Stimulated activated effector memory CD8-positive, alpha-beta T cell treated with anti-CD3 and anti-CD28 coated beads, Interleukin-12 subunit alpha, Interleukin-12 subunit beta, amount 100 ng/mL, for 72 hours (primary cell): ENCODE measurements around the gene BIRC6.
A peak's percentile ranks its signal among the peaks of the same experiment; 100 is the strongest.
"Not testable (repeated sequence)": the region's sequence is repeated elsewhere in the genome, so short reads cannot be mapped to it uniquely, and the experiment has no call there.

Source experiments
- ATAC-seq: fragments of 150-1000 bp; cut with Tn5 transposase; 2 replicates; pipeline ENCODE4 v1.10.0; 2021
- DNase-seq, 2 donors: peaks; one replicate each; pipeline ENCODE4 v3.0.0; 2021 to 2022; ENCODE audit warnings: low spot score in 2 of 2
- H3K27ac Mint-ChIP-seq: one replicate; pipeline ENCODE4 v1.8.0; 2022; ENCODE audit warnings: mild to moderate bottlenecking, mixed read lengths
- H3K36me3 Mint-ChIP-seq: one replicate; pipeline ENCODE4 v1.8.0; 2022; ENCODE audit warnings: mild to moderate bottlenecking, mixed read lengths
- H3K4me1 Mint-ChIP-seq: one replicate; pipeline ENCODE4 v1.8.0; 2022; ENCODE audit warnings: mixed read lengths
- H3K4me3 Mint-ChIP-seq: one replicate; pipeline ENCODE4 v1.8.0; 2022; ENCODE audit warnings: mild to moderate bottlenecking, mixed read lengths
- H3K9me3 Mint-ChIP-seq: one replicate; pipeline ENCODE4 v1.8.0; 2022; ENCODE audit warnings: mixed read lengths

BIRC6 gene

DNA sequence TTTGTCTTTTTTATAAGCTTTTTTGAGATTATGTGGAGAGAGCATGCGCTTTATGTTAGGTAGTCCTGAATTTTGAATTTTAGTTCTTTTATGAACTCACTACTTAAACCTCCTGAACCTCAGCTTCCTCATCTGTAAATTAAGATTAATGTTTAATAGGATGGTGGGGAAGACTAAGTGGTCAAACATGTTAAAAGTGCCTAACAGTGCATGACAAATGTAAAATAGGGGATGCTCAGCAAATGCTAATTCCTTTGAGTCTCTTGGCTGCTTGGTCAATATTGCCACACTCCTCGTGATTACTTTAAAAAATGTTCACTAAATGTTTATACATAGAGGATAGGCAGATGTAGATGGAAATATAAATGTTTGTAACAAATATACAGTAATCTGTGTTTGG is 6.8 kb downstream of the BIRC6 start:
- Mint-ChIP-seq H3K9me3 (no peaks in the 10 kb centered on the region), H3K36me3 (peaks cover 67% of the 10 kb centered on the region), H3K4me1 (peaks cover 72% of the 10 kb centered on the region), H3K4me3 (no peak overlapping the region), H3K27ac (peak overlapping the region; percentile 17)
- no peak for ATAC-seq
- no peak for DNase-seq

DNA sequence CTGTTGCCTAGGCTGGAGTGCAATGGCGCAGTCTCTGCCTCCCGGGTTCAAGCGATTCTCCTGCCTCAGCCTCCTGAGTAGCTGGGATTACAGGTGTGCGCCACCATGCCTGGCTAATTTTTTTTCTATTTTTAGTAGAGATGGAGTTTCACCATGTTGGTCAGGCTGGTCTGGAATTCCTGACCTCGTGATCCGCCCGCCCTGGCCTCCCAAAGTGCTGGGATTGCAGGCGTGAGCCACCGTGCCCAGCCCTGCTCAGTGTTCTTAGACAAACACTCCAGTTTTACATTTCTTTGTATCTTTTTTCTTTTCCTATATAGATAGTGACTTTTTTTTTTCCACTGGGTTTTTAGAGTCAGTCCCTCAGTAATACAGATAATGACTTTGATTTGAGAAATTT is 7.5 kb downstream of the BIRC6 start:
- peak overlapping the region; percentile 84 for H3K27ac Mint-ChIP-seq
- H3K4me1 Mint-ChIP-seq: peaks cover 72% of the 10 kb centered on the region

DNA sequence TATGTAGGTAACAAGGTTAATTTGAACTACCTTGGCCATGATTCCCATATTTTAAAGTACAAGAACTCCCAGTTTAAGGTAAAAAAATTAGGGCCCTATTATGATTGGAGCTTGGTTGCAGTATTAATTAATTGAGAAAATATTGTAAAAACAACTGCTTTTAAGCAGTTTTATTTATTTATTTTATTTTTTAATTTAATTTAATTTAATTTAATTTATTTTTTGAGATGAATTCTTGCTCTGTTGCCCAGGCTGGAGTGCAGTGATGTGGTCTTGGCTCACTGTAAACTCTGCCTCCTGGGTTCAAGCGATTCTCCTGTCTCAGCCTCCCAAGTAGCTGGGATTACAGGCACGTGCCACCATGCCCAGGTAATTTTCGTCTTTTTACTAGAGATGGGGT is 8.9 kb downstream of the BIRC6 start:
- not testable (repeated sequence) for H3K27ac Mint-ChIP-seq, H3K4me3 Mint-ChIP-seq
- H3K36me3 Mint-ChIP-seq: peaks cover 47% of the 10 kb centered on the region

More for the DNA sequence above, 7.5 kb downstream of the BIRC6 start:
- not testable (repeated sequence) for H3K4me3 Mint-ChIP-seq, H3K9me3 Mint-ChIP-seq, DNase-seq, ATAC-seq
- H3K36me3 Mint-ChIP-seq: peaks cover 60% of the 10 kb centered on the region

DNA sequence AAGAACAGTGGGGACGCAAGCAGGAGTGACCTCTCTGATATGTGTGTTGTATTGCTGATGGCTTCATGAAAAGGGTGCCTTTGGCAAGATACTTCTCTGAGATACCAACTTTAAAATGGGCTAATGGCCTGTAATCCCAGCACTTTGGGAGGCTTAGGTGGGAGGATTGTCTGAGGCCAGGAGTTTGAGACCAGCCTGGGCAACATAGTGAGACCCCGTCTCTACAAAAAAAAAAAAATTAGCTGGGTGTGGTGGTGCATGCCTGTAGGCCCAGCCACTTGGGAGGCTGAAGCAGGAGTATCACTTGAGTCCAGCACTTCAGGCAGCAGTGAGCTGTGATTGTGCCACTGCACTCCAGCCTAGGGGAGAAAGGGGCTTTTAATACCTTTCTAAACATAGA is 9.8 kb downstream of the BIRC6 start:
- Mint-ChIP-seq H3K27ac (peak overlapping the region; percentile 29), H3K9me3 (no peaks in the 10 kb centered on the region), H3K36me3 (peaks cover 49% of the 10 kb centered on the region), H3K4me3 (no peak overlapping the region), H3K4me1 (peaks cover 61% of the 10 kb centered on the region)
- DNase-seq (no peak), ATAC-seq (no peak)

More for the DNA sequence above, 8.9 kb downstream of the BIRC6 start:
- DNase-seq, H3K9me3 Mint-ChIP-seq, ATAC-seq: not testable (repeated sequence)
- peaks cover 64% of the 10 kb centered on the region for H3K4me1 Mint-ChIP-seq

DNA sequence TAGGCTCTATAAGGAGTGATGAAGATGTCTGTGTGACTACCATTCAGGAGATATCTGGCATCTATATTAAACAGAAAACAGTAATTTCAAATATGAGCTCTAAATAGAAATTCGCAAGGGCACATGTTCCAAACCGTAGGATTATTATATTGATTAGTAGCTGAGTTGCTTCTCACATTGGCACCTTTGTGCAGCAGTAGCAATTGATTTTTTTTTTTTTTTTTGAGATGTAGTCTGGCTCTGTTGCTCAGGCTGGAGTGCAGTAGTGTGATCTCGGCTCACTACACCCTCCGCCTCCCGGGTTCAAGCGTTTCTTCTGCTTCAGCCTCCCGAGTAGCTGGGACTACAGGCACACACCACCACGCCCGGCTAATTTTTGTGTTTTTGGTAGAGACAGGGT is 12.4 kb downstream of the BIRC6 start:
- Mint-ChIP-seq H3K36me3 (peaks cover 43% of the 10 kb centered on the region), H3K9me3 (no peaks in the 10 kb centered on the region), H3K27ac (peak overlapping the region; percentile 4), H3K4me3 (no peak overlapping the region), H3K4me1 (peaks cover 67% of the 10 kb centered on the region)
- ATAC-seq (no peak), DNase-seq (no peak)

DNA sequence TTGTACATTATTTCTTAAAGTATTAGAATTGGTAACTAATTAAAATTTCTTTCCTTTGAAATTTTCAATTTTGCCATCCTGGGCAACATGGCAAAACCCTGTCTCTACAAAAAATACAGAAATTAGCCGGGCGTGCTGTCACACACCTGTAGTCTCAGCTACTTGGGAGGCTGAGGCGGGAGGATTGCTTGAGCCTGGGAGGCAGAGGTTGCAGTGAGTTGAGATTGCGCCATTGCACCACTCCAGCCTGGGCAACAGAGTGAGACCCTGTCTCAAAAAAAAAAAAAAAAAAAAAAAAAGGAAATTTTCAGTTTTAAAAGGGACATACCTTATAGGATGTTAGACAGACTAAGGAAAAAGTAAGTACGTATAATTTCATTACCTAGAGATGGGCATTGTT is 14.1 kb downstream of the BIRC6 start:
- not testable (repeated sequence) for DNase-seq, H3K27ac Mint-ChIP-seq, H3K4me3 Mint-ChIP-seq, H3K9me3 Mint-ChIP-seq, ATAC-seq
- Mint-ChIP-seq H3K36me3 (peaks cover 31% of the 10 kb centered on the region), H3K4me1 (peaks cover 72% of the 10 kb centered on the region)

DNA sequence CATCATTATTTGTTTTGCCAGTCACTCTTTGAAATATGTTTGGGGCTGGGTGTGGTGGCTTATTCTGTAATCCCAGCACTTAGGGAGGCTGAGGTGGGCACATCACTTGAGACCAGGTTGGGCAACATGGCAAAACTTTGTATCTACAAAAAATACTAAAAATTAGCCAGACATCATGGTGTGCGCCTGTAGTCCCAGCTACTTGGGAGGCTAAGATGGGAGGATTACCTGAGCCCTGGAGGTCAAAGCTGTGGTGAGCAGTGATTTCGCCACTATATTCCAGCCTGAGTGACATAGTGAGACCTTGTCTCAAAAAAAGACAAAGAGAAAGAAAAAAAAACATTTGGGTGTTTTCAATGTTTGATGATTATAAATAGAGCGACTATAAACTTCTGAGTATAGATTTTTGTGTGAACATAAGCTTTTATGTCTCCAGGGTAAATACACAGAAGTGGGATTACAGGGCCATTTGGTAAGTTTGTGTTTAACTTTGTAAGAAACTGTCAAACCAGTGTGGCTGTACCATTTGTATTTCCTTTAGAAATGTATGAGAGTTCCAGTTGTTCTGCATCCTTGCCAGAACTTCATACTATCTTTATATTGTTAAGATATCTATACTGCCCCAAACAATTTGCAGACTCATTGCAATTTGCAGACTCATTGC is 15.8 kb downstream of the BIRC6 start:
- no peak overlapping the region for H3K4me3 Mint-ChIP-seq
- H3K36me3 Mint-ChIP-seq: peaks cover 17% of the 10 kb centered on the region
- ATAC-seq: no peak
- no peaks in the 10 kb centered on the region for H3K9me3 Mint-ChIP-seq
- peaks cover 65% of the 10 kb centered on the region for H3K4me1 Mint-ChIP-seq
- no peak for DNase-seq
- H3K27ac Mint-ChIP-seq: no peak overlapping the region

DNA sequence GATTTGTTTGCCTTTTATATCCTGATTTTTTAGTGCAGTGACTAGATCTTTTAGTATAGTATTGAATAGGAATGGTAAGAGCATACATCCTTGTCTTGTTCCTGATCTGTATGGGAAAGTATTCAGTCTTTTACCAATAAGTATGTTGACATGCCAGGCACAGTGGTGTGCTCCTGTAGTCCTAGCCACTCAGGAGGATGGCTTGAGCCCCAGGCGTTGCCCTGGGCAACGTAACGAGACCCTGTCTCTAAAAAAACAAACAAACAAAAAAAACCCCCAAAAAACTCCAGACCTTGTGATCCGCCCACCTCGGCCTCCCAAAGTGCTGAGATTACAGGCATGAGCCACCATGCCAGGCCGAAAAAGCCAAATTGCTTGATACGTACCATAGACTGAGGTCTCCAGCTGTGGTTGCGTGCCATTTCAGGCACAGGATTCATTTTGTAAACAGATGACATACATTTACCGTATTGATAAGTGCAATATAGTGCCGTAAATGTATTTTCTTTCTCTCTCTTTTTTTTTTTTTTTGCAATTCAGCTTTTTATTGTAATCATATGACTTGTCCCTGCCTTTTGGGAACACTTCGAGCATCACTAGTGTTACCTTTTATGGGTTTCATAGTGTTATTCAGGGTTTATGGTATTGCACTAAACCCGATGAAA is 18.5 kb downstream of the BIRC6 start:
- no peak for ATAC-seq

DNA sequence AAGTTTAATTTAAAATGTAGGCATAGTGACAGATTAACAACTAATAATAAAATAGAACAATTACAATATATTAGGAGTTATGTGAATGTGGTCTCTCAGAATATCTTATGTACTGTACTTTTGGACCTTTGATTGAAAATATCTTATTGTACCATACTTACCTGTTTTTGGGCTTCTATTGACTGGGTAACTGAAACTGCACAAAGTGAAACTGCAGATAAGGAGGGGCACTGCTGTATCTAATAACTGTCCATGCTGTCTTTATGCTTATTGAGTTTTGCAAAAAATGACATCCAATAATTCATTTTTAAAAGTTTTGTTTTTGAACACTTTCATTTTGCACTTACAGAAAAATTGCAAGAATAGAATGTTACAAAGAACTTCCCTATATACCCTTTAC is 19.9 kb downstream of the BIRC6 start:
- DNase-seq (no peak), ATAC-seq (no peak)
- no peak overlapping the region for H3K4me3 Mint-ChIP-seq
- H3K27ac Mint-ChIP-seq: no peak overlapping the region
- H3K36me3 Mint-ChIP-seq: peaks cover 35% of the 10 kb centered on the region
- H3K9me3 Mint-ChIP-seq: no peaks in the 10 kb centered on the region
- H3K4me1 Mint-ChIP-seq: peaks cover 51% of the 10 kb centered on the region

More for the DNA sequence above, 18.5 kb downstream of the BIRC6 start:
- peaks cover 54% of the 10 kb centered on the region for H3K4me1 Mint-ChIP-seq
- H3K9me3 Mint-ChIP-seq: no peaks in the 10 kb centered on the region
- H3K27ac Mint-ChIP-seq: no peak overlapping the region
- no peak overlapping the region for H3K4me3 Mint-ChIP-seq
- no peak for DNase-seq
- peaks cover 25% of the 10 kb centered on the region for H3K36me3 Mint-ChIP-seq

DNA sequence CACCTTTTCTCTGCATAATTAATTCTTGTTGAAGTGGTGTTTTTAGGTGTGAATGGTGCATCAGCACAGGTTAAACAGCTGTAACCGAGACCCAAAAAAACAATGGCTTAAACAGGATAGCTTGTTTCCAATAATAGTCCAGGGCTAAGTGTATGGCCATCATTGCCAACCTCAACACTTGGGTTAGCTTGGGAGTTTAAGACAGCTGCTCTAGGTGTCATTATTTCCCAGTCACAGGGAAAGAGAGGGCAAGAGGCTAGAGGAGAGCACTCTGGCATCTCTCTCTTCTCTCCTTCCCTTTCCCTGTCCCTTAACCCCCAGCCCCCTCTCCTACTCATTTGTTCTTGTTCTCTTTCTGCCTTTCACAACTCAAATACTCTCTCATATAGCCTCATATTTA is 21.1 kb downstream of the BIRC6 start:
- DNase-seq: no peak
- H3K4me1 Mint-ChIP-seq: peaks cover 42% of the 10 kb centered on the region
- H3K36me3 Mint-ChIP-seq: peaks cover 39% of the 10 kb centered on the region
- no peak overlapping the region for H3K4me3 Mint-ChIP-seq
- H3K27ac Mint-ChIP-seq: no peak overlapping the region
- H3K9me3 Mint-ChIP-seq: no peaks in the 10 kb centered on the region
- no peak for ATAC-seq

DNA sequence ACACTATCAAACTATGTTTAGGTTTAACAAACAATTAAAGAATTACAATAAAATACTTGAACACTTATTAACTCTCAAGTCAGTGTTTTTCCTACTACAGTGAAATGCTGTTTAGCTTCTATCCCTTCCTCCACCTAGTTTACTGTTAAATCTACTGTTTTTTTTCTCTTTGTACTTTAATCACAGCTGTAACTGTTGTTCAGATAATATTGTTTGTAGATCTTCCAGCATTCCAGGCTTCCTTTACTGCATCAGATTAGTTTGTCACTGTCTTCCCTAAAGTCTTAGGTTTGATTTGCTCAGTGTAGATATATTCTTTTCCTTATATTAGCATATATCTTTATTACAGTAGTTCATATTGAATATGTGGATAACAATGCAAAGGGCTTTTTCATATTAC is 22.5 kb downstream of the BIRC6 start:
- peaks cover 31% of the 10 kb centered on the region for H3K4me1 Mint-ChIP-seq
- H3K27ac Mint-ChIP-seq: no peak overlapping the region
- H3K4me3 Mint-ChIP-seq: no peak overlapping the region
- no peaks in the 10 kb centered on the region for H3K9me3 Mint-ChIP-seq
- peaks cover 53% of the 10 kb centered on the region for H3K36me3 Mint-ChIP-seq
- DNase-seq: no peak
- ATAC-seq: no peak

DNA sequence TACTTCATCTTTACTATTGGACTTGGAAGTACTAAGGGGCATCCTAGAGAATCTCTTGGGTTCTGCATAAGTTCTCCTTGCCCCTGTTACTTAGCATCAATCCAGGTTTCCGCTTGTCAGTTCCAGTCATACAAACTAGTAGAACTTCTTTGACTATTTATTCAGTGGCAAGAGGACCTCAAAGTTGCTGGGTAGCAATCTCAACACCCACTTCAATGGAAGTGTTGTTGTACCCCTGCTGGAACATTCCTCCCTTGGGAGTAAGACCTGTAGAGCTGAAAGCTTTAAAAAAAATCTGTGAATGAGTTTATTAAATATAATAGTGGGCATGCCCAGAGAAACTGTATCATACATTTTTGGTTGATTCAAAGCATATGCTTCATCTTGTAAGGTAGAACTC is 27.0 kb downstream of the BIRC6 start:
- peaks cover 83% of the 10 kb centered on the region for H3K36me3 Mint-ChIP-seq
- H3K4me3 Mint-ChIP-seq: no peak overlapping the region
- no peak for ATAC-seq
- H3K9me3 Mint-ChIP-seq: no peaks in the 10 kb centered on the region
- no peak overlapping the region for H3K27ac Mint-ChIP-seq
- DNase-seq: no peak
- H3K4me1 Mint-ChIP-seq: peaks cover 8% of the 10 kb centered on the region

DNA sequence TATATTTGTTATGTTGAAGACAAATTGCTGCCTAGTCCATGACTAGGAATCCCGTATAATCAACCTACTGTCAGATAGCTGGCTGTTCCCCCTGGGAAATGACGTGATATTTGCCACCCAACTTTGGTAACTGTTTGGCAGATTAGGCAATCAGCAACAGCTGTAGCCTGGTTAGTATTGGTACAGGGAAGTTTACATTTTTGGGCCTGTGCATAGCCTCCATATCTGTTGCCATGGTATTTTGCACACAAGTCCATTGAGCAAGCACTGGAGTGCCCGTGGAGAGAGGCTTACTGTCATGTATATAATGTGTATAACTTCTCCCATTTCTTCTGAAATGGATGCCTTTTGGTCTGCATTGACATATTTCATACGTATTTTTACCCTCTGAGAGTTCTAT is 27.7 kb downstream of the BIRC6 start:
- no peaks in the 10 kb centered on the region for H3K9me3 Mint-ChIP-seq
- DNase-seq: no peak
- H3K4me1 Mint-ChIP-seq: peaks cover 8% of the 10 kb centered on the region
- no peak for ATAC-seq
- H3K4me3 Mint-ChIP-seq: no peak overlapping the region
- peaks cover 90% of the 10 kb centered on the region for H3K36me3 Mint-ChIP-seq
- no peak overlapping the region for H3K27ac Mint-ChIP-seq

DNA sequence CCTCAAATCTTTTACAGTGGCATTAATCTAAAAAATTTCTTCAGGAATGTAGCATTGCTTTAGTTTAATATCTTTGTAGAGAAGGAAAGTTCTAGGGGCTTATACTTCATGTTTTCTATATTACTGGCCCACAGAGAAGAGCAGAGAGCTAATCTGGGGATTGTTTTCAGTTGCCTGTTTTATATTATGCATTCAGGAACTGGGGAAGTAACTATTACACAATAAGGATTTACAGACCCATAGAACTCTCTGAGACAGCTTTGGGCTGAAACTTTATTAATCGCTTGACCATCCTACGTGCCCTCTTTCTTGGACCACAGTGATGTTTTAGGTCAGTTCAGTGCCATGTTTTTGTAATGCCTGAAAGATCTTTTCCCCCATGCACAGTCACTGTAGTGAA is 29.9 kb downstream of the BIRC6 start:
- H3K36me3 Mint-ChIP-seq: peaks cover 90% of the 10 kb centered on the region

DNA sequence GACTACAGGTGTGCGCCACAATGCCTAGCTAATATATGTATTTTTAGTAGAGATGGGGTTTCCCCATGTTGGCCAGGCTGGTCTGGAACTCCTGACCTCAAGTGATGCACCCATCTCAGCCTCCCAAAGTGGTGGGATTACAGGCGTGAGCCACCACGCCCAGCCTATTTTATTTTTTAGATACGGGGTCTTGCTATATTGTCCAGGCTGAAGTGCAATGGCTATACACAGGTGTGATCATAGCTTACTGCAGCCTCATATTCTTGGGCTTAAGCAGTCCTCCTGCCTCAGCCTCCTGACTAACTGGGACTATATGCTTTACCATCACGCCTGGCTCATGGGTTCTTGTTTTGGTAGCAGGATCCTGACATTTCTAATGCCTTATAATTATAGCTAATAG is 42.4 kb downstream of the BIRC6 start:
- Mint-ChIP-seq H3K4me1 (peaks cover 11% of the 10 kb centered on the region), H3K27ac (no peak overlapping the region), H3K9me3 (no peaks in the 10 kb centered on the region), H3K4me3 (no peak overlapping the region), H3K36me3 (peaks cover 97% of the 10 kb centered on the region)
- no peak for DNase-seq
- ATAC-seq: no peak

More for the DNA sequence above, 29.9 kb downstream of the BIRC6 start:
- ATAC-seq (no peak), DNase-seq (no peak)
- no peaks in the 10 kb centered on the region for H3K9me3 Mint-ChIP-seq
- peaks cover 8% of the 10 kb centered on the region for H3K4me1 Mint-ChIP-seq
- H3K4me3 Mint-ChIP-seq: no peak overlapping the region
- H3K27ac Mint-ChIP-seq: peak overlapping the region; percentile 17

DNA sequence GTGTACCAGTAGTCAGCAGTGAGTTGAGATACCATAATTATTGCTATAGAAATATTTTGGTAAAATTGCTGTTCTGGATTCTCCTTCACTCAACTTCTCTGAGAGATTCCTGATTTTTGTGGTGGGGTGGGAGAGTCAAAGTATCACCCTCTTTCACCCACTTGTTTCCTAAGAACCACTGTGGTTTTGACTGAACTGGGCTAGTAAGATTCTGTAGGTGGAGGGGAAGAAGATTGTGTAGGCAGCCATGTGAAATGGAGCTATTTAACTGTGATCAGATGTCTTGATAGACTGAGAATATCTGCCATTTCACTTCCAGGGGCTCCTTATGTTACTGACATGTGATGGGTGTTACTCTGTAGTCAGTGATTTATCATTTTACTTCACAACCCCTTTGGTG is 45.3 kb downstream of the BIRC6 start:
- H3K36me3 Mint-ChIP-seq: peaks cover 97% of the 10 kb centered on the region
- no peak for DNase-seq
- peak overlapping the region; percentile 37 for H3K27ac Mint-ChIP-seq
- H3K4me1 Mint-ChIP-seq: peaks cover 11% of the 10 kb centered on the region
- ATAC-seq: peak; percentile 50
- H3K9me3 Mint-ChIP-seq: no peaks in the 10 kb centered on the region
- no peak overlapping the region for H3K4me3 Mint-ChIP-seq
